CD4-positive, alpha-beta T cell (primary cell): ENCODE data around the gene ABTB1. TPM values are rescaled to one million over a fixed set of nuclear protein-coding genes. Genes with fewer than 3 reads are reported as not detected.

Source experiments
- ATAC-seq: fragments of 200-7000 bp; cut with Tn5 transposase; one replicate; pipeline ENCODE4 v1.10.0; 2022; ENCODE audit warnings: mild to moderate bottlenecking; ENCODE audit not compliant: poor library complexity
- CTCF ChIA-PET: fragments of 350-600 bp; sonication (Branson Sonifier 250); formaldehyde crosslinking; loops from one replicate; lab custom pipeline; 2021; ENCODE audit warnings: antibody characterized with exemption, inconsistent platforms; lab: Charles Lee
- POLR2A ChIA-PET: fragments of 350-600 bp; sonication (Branson Sonifier 250); formaldehyde crosslinking; loops from one replicate; lab custom pipeline; 2021; ENCODE audit warnings: antibody characterized with exemption, inconsistent platforms; lab: Charles Lee
- DNase-seq, 14 experiments: peaks; one replicate each; pipeline ENCODE4 v3.0.0-alpha.2; 2013 to 2020; ENCODE audit warnings: mixed read lengths in 2 of 14
- H3K27ac ChIP-seq, 2 donors: one replicate each; pipeline versions ENCODE4 v1.5.1 to v1.7.0; 2013; ENCODE audit warnings: low read length in 2 of 2, low read depth in 1 of 2, mild to moderate bottlenecking in 1 of 2
- H3K27me3 ChIP-seq, 2 experiments: 1 replicate in 1 of 2; 2 replicates in 1 of 2; pipeline versions ENCODE4 v1.6.1 to v1.7.0; 2013; ENCODE audit warnings: low read length in 2 of 2, control low read depth in 1 of 2, mild to moderate bottlenecking in 1 of 2, moderate library complexity in 1 of 2; ENCODE audit not compliant: insufficient read depth in 2 of 2, control insufficient read depth in 1 of 2
- H3K36me3 ChIP-seq: one replicate; pipeline ENCODE4 v1.6.1; 2013; ENCODE audit warnings: low read length, control low read depth; ENCODE audit not compliant: insufficient read depth
- H3K4me1 ChIP-seq: one replicate; pipeline ENCODE4 v1.6.1; 2013; ENCODE audit warnings: low read length, control low read depth; ENCODE audit not compliant: insufficient read depth
- H3K4me3 ChIP-seq: one replicate; pipeline ENCODE4 v1.5.1; 2013; ENCODE audit warnings: mild to moderate bottlenecking, low read length, moderate library complexity
- H3K9me3 ChIP-seq, 2 experiments: 1 replicate in 1 of 2; 2 replicates in 1 of 2; pipeline versions ENCODE4 v1.6.1 to v1.7.0; 2013; ENCODE audit warnings: low read length in 2 of 2, mild to moderate bottlenecking in 2 of 2, control low read depth in 1 of 2, moderate library complexity in 1 of 2; ENCODE audit not compliant: control insufficient read depth in 1 of 2, insufficient read depth in 1 of 2
- H3K27ac Mint-ChIP-seq: one replicate; pipeline ENCODE4 v1.8.0; 2020; ENCODE audit warnings: mixed read lengths
- H3K27me3 Mint-ChIP-seq: one replicate; pipeline ENCODE4 v1.8.0; 2021; ENCODE audit warnings: mixed read lengths
- H3K36me3 Mint-ChIP-seq: one replicate; pipeline ENCODE4 v1.8.0; 2021; ENCODE audit warnings: low read depth, mixed read lengths
- H3K4me1 Mint-ChIP-seq: one replicate; pipeline ENCODE4 v1.8.0; 2021; ENCODE audit warnings: low read depth, mixed read lengths
- H3K4me3 Mint-ChIP-seq: one replicate; pipeline ENCODE4 v1.8.0; 2020; ENCODE audit warnings: mild to moderate bottlenecking, mixed read lengths
- H3K9me3 Mint-ChIP-seq: one replicate; pipeline ENCODE4 v1.8.0; 2020; ENCODE audit warnings: mixed read lengths
- intact Hi-C, 2 experiments: fragments of 100-400 bp; cut with DNase I in 1 of 2; cut with micrococcal nuclease in 1 of 2; formaldehyde crosslinking; loops; one replicate each; pipeline versions ENCODE4 v1.15.1 to v1.9.0; 2023 to 2025; cut with DNase I, micrococcal nuclease
- total RNA-seq, 174 experiments: library from RNA in 2 of 174; stranded (reverse) in 2 of 174; gene quantifications; one replicate each; pipeline ENCODE4 v1.2.3 and lab custom pipeline; 2021 to 2026
- TF ChIP-seq, protein P1 (sequence below): fragments of 200-600 bp; IDR thresholded peaks from one replicate; pipeline ENCODE4 v1.8.0; 2022; ENCODE audit warnings: antibody characterized with exemption, mild to moderate bottlenecking

Gene ABTB1
- total RNA-seq, 2 experiments from 2014 or later, result 116 to 118 TPM

DNA sequence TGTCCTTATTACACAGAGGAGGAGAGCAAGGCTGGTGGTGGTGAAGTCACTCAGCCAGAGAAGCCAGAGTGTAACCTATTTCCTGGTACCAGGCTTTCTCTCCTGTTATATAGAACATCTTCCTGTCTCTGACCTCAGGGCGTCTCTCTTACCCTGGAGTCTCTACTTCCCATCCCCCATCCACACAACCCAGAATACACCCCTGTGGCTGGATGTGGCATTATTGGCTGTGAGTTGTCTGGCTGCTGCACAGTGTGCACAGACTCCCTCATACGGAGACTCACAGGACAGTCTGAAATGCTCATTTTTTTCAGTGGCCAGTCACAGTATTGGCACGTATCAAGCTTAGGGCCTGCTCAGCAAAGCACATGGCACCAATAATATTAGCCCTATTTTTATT, 35.2 kb upstream of the ABTB1 start:
- CTCF ChIA-PET, result interaction anchor here (1.0 kb wide), 1 partner anchor 63 kb away, joined by 4 read pairs; no protein-coding TSS in a partner anchor
- DNase-seq (peak in 4 of 14 experiments; percentile 7 to 58 (median 47)), ATAC-seq (peak; percentile 95)
- no peaks in the 10 kb centered on the region for H3K9me3 ChIP-seq
- TF ChIP-seq, protein P1, sequence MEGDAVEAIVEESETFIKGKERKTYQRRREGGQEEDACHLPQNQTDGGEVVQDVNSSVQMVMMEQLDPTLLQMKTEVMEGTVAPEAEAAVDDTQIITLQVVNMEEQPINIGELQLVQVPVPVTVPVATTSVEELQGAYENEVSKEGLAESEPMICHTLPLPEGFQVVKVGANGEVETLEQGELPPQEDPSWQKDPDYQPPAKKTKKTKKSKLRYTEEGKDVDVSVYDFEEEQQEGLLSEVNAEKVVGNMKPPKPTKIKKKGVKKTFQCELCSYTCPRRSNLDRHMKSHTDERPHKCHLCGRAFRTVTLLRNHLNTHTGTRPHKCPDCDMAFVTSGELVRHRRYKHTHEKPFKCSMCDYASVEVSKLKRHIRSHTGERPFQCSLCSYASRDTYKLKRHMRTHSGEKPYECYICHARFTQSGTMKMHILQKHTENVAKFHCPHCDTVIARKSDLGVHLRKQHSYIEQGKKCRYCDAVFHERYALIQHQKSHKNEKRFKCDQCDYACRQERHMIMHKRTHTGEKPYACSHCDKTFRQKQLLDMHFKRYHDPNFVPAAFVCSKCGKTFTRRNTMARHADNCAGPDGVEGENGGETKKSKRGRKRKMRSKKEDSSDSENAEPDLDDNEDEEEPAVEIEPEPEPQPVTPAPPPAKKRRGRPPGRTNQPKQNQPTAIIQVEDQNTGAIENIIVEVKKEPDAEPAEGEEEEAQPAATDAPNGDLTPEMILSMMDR, result no peak
- intact Hi-C loops, result no loop called here
- peaks cover 10% of the 10 kb centered on the region for H3K4me1 Mint-ChIP-seq
- peaks cover 8% of the 10 kb centered on the region for H3K27me3 Mint-ChIP-seq
- H3K4me3 ChIP-seq, result no peak overlapping the region
- no peaks in the 10 kb centered on the region for H3K36me3 Mint-ChIP-seq
- H3K9me3 Mint-ChIP-seq, result no peaks in the 10 kb centered on the region
- POLR2A ChIA-PET, result no interaction called here
- H3K27me3 ChIP-seq, result no peaks in the 10 kb centered on the region
- no peak overlapping the region for H3K27ac ChIP-seq
- H3K36me3 ChIP-seq, result no peaks in the 10 kb centered on the region
- H3K4me3 Mint-ChIP-seq, result no peak overlapping the region
- no peak overlapping the region for H3K27ac Mint-ChIP-seq
- peaks cover 10% of the 10 kb centered on the region for H3K4me1 ChIP-seq

DNA sequence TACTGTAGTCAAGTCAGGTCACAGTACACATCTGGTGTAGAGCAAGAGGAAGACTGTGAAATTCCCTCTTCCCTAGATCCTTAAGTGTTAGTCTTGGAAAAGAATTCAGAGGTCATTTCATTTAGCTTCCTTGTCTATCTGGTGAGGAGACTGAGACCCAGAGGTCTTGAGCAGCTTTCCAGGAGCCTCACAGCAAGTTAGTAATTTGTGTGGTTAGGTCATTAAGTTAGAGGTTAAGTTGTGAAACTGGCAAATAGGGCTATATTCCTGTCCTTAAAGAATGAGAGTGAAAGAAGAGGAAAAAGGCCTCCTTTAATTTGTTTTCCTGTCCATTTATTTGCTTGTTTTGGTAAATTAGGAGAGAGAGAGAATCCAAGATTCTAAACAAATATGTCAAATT, 34.8 kb upstream of the ABTB1 start:
- H3K27me3 Mint-ChIP-seq, result peaks cover 8% of the 10 kb centered on the region
- no peaks in the 10 kb centered on the region for H3K9me3 ChIP-seq
- H3K36me3 ChIP-seq, result no peaks in the 10 kb centered on the region
- DNase-seq (no peak), ATAC-seq (no peak)
- no peak overlapping the region for H3K27ac ChIP-seq
- H3K4me3 ChIP-seq, result no peak overlapping the region
- intact Hi-C loops, result no loop called here
- no peak overlapping the region for H3K27ac Mint-ChIP-seq
- no peaks in the 10 kb centered on the region for H3K27me3 ChIP-seq
- H3K9me3 Mint-ChIP-seq, result no peaks in the 10 kb centered on the region
- no peaks in the 10 kb centered on the region for H3K36me3 Mint-ChIP-seq
- no peak overlapping the region for H3K4me3 Mint-ChIP-seq
- POLR2A ChIA-PET, result no interaction called here
- TF ChIP-seq, protein P1, result no peak
- CTCF ChIA-PET, result interaction anchor here (1.0 kb wide), 1 partner anchor 63 kb away, joined by 4 read pairs; no protein-coding TSS in a partner anchor
- peaks cover 10% of the 10 kb centered on the region for H3K4me1 Mint-ChIP-seq
- peaks cover 10% of the 10 kb centered on the region for H3K4me1 ChIP-seq

DNA sequence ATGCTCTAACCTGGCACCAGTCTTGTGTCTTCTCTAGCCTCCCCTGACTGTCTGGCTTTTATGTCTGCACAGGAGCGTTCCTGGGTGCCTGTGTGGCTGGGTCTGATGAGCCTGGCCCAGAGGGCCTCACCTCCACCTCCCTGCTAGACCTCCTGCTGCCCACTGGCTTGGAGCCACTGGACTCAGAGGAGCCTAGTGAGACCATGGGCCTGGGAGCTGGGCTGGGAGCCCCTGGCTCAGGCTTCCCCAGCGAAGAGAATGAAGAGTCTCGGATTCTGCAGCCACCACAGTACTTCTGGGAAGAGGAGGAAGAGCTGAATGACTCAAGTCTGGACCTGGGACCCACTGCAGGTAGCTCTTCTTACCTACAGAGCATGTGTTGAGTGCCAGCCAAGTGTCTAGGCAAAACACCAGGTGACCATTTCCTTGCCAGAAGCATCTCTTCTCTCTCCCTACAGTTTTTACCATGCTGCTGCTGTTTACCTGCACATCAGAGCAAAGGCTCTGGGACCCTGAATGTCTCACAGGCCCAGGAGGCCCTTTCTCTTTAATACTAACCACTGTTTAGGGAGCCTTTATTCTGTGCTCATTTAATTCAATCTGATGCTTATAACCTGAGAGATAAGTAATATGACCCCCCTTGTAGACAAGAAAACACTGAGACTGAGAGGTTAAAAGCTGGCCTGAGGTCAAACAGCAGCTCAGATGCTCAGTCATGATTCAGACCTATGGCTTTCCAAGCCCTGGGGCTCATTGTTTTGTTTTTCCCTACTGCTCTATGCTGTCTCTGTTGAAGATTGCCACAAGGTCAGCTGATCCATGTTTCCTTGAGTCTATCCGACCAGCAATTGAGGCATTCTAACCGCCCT, 33.3 kb upstream of the ABTB1 start:
- Mint-ChIP-seq H3K4me3 (no peak overlapping the region), H3K36me3 (no peaks in the 10 kb centered on the region), H3K9me3 (no peaks in the 10 kb centered on the region), H3K27ac (no peak overlapping the region), H3K4me1 (peaks cover 10% of the 10 kb centered on the region), H3K27me3 (no peaks in the 10 kb centered on the region)
- H3K9me3 ChIP-seq, result no peaks in the 10 kb centered on the region
- ChIA-PET POLR2A (no interaction called here), CTCF (no interaction called here)
- no peak overlapping the region for H3K4me3 ChIP-seq
- DNase-seq (no peak), ATAC-seq (no peak)
- H3K4me1 ChIP-seq, result peaks cover 10% of the 10 kb centered on the region
- intact Hi-C loops, result no loop called here
- H3K27me3 ChIP-seq, result no peaks in the 10 kb centered on the region
- H3K27ac ChIP-seq, result no peak overlapping the region
- H3K36me3 ChIP-seq, result no peaks in the 10 kb centered on the region
- TF ChIP-seq, protein P1, result no peak
